Left renal cortex interstitium (tissue), 4 donors: ENCODE results near the gene GTF2IRD1. TPM values are rescaled to one million over a fixed set of nuclear protein-coding genes. Genes with fewer than 3 reads are reported as not detected.
A peak's percentile ranks its signal among the peaks of the same experiment; 100 is the strongest.
"Not testable (repeated sequence)": the region's sequence is repeated elsewhere in the genome, so short reads cannot be mapped to it uniquely, and the experiment has no call there.

Experiments used
- DNase-seq, 4 donors: peaks; one replicate each; pipeline ENCODE4 v3.0.0-alpha.2; 2013; ENCODE audit warnings: low read depth in 4 of 4, low spot score in 2 of 4, missing footprints in 1 of 4
- polyA plus RNA-seq, 4 donors: library from polyadenylated mRNA; unstranded; fragments of 120-200 nt; gene quantifications; one replicate each; pipeline ENCODE4 v1.2.1, GENCODE V29; 2013; ENCODE audit not compliant: insufficient read length in 4 of 4

The GTF2IRD1 gene, protein sequence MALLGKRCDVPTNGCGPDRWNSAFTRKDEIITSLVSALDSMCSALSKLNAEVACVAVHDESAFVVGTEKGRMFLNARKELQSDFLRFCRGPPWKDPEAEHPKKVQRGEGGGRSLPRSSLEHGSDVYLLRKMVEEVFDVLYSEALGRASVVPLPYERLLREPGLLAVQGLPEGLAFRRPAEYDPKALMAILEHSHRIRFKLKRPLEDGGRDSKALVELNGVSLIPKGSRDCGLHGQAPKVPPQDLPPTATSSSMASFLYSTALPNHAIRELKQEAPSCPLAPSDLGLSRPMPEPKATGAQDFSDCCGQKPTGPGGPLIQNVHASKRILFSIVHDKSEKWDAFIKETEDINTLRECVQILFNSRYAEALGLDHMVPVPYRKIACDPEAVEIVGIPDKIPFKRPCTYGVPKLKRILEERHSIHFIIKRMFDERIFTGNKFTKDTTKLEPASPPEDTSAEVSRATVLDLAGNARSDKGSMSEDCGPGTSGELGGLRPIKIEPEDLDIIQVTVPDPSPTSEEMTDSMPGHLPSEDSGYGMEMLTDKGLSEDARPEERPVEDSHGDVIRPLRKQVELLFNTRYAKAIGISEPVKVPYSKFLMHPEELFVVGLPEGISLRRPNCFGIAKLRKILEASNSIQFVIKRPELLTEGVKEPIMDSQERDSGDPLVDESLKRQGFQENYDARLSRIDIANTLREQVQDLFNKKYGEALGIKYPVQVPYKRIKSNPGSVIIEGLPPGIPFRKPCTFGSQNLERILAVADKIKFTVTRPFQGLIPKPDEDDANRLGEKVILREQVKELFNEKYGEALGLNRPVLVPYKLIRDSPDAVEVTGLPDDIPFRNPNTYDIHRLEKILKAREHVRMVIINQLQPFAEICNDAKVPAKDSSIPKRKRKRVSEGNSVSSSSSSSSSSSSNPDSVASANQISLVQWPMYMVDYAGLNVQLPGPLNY
- polyA plus RNA-seq, result 10 to 100 TPM; 50.3 to 62.1 (median 55.4) TPM

DNA sequence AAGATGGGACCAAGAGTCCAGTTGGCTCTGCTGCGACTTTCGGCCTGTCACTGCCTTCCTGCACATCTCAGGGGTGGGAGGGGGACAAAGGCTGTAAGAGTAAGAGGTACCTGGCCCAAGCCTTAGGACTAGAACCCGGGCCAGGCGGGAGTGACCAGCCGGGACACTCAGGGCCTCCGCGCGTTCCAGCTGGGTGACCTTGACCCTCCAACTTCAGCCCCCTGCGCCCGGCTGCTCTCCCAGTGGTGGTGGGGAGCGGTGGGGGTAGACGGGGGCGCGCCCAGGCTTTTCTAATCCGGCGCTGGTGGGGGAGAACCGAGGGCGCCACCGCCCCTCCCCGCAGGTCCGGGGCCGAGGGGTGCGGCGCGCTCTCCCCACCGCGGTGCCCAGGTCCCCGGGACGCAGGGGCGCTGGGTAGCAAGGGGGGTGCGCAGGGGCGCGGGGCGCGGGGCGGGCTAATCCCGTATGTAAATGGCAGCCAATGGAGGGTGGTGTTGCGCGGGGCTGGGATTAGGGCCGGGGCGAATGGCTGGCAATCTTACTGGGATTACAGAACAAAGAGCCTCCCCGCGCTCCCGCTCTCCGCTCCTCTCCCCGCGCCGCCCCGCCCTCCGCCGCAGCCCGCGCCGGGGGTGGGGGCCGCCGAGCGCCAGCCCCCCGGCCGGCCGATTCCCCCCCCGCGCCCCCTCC lies at the start of gene GTF2IRD1:
GTF2IRD1 (plus strand) TSS at position 585 of the 690 bp plus-strand sequence. CDS start 54,175 bp downstream, outside the sequence.
- no peak for DNase-seq

DNA sequence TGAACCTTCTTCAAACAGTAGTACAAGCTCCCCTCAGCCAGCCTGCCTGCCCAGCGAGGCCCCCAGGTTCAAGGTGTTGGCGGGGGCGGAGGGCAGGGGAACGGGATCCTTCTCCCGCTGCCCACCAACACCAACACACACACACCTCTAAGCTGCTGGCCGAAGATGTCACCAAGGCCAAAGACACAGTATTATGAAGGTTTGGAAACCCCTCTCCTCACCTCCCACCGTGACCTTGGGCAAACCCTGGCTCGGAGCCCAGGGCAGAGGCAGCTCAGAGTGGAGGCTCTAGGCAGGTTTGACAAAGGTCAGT lies 49.4 kb upstream of the GTF2IRD1 start:
- no peak for DNase-seq

DNA sequence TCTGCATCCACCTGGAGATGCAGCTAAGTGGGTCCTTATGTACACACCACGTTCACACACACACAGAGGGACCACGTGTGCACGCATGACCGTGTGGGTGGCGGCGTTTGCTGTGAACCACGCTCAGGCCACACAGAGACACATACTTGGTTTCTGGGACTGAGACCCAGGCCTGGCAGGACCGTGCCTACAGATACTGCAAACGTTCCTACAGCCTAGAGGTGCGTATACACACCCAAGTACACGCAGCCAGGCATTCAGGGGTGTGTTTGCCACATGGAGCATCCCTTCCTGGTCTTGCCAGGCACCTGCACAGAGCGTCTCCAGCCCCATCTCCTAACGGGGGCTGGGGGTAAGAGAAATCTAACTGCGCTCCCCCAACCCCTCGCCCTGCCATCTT lies 49.0 kb upstream of the GTF2IRD1 start:
- DNase-seq, result no peak

DNA sequence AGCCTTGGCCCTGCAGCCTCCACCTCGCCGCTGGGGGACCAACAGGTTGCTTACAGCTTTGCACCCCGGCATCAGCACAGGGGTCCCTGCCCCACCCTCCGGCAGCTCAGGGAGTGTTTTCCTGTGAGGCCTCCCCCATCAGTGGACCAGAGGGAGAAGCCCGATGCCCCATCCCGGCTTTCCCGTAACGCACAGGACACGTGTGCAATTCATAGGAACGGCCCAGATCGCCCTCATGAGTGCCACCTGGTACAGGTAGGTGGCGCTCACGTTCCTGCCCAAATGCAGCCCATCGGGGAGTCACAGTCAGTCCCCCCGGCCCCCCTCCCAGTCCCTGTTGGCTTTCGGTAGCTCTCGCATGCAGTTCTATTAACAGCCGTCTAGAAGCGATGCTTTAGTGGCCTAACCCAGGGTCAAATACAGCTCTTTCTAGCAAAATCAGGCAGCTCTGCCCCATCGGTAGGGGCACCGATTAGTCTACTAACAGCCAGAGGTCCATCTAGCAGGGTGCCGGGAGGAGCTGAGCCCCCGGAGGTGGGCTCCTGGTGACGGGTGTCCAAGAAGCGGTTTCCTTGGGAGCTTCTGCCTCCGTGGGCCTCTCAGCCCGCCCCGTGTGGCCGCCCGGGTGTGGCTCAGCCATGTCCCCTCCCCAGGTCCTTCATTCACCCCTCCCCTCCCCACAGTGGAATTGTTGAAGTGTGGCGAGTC lies 48.4 kb upstream of the GTF2IRD1 start:
- no peak for DNase-seq

DNA sequence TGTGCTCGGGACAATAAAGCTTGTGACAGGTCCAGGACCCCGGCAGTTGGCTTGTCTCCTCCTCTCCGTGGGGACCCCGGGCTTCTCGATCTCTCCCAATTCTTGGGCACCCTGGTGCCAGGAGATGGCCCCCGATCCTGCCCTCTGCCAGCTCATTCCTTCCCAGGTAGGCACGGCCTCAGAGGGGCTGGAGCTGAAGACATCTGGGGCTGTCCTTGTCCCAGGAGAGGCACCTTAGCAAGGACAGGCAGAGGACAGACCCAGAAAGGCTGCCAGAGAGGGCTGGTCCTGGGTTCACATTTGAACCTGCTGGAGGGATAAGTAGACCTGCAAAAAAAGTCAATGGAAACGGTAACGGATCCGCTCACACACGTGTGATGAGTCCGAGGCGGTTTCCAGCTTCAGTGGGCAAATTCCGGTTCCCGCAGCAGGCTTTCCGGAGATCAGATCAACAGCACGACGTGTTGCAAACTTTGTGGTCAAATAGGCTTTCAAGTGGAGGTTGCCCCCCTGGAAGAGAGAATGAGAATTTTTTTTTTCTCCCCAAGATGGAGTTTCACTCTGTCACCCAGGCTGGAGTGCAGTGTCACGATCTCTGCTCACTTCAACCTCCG lies 47.7 kb upstream of the GTF2IRD1 start:
- DNase-seq, result no peak

DNA sequence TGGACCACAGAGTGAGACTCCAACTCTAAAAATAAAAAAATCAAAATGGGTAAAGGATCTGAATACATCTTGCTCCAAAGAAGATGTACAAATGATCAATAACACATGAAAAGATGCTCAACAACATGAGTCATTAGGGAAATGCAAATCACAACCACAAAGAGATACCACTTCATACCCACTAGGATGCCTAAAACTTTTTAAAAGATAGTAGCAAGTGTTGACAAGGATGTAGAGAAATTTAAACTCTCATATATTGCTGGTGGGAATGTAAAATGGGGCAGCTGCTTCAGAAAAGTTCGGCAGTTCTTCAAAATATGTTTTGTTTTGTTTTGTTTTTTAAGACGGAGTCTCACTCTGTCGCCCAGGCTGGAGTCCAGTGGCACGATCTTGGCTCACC lies 45.7 kb upstream of the GTF2IRD1 start:
- DNase-seq, result no peak

DNA sequence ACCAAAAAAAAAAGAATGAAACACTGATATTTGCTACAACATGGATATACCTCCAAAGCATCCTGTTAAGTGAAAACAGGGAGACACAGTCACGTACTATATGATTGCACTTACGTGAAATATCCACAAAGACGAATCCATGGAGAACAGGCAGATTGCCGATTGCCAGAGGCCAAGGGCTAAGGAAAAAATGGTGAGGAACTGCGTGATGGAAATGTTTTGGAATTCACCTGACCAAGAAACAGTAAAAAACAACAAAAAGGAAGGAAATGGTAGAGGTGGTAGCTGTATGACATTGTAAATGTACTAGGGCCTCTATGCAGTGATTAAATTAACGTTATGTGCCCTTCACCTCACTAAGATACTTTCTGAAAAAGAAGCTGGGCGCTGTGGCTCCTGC lies 44.1 kb upstream of the GTF2IRD1 start:
- DNase-seq, result no peak

DNA sequence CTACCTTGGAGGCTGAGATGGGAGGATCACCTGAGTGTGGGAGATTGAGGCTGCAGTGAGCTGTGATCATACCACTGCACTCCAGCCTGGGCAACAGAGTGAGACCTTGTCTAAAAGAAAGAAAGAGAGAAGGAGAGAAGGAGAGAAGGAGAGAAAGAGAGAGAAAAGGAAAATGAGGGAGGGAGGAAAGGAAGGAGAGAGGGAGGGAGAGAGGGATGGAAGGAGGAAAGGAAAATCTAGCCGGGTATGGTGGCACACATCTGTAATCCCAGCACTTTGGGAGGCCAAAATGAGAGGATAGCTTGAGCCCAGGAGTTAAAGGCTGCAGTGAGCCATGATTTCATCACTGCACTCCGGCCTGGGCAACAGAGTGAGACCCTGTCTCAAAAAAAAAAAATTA lies 42.9 kb upstream of the GTF2IRD1 start:
- no peak for DNase-seq

DNA sequence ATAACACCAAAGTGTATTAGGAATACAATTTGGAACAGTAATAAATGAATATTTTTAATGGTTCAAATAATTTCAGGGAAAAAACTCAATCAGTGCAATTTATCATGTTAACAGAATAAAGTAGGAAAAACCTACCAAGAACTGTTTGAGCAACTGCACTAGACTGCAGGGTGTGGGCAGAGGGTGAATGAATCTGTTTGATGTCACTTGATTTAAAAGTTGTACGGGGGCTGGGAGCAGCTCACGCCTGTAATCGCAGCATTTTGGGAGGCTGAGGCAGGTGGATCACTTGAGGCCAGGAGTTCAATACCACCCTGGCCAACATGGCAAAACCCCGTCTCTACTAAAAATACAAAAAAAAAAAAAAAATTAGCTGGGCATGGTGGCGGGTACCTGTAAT lies 42.1 kb upstream of the GTF2IRD1 start:
- not testable (repeated sequence) for DNase-seq

DNA sequence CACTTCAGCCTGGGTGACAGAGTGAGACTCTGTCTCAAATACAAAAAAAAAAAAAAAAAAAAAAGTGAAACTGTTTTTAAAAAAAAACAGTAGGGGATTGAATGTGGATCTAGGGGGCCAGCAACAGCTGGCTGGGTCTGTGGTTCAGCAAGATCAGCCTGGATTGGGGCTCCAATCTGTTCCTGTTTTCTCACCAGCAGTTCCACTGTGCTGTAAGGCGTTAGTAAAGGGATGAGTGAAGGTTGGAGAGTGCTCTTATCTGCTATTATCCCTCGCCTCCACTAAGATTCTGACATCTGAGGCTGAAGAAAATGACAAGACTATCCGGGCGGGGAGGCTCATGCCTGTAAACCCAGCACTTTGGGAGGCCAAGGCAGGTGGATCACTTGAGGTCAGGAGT lies 41.6 kb upstream of the GTF2IRD1 start:
- no peak for DNase-seq

DNA sequence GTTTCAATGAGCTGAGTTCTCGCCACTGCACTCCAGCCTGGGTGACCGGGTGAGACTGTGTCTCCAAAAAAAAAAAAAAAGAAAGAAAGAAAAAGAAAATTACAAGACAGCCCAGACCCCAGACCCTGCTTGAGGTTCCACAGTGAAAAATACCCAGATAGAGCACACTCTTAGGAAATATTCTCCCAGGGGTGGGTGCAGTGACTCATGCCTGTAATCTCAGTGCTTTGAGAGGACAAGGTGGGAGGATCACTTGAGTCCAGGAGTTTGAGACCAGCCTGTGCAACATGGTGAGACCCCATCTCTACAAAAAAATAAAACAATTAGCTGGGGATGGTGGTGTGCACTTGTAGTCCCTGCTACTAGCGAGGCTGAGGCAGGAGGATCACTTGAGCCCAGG lies 41.1 kb upstream of the GTF2IRD1 start:
- no peak for DNase-seq

DNA sequence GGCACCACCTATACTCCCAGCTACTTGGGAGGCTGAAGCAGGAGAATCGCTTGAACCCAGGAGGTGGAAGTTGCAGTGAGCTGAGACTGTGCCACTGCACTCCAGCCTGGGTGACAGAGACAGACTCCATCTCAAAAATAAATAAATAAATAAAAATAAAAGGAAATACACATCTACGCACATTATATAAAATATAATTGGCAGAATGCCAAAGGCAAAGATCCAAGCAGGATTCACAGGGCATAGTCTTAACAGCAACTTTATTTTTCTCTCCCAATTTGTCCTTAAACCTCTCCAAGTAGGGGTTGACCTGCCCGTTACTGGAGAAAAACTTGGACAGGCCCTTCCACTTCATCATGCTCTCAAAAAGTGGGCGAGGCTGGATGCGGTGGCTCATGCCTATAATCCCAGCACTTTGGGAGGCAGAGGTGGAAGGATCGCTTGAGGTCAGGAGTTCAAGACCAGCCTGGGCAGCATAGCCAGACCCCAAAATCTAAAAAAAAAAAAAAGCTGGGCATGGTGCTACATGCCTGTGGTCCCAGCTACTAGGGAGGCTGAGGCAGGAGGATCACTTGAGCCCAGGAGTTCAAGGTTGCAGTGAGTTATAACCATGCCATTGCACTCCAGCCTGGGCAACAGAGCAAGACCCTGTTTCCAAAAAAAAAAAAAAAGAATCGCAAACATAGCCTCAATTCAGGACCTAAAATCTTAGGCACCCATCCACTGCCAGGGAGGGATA lies 38.9 kb upstream of the GTF2IRD1 start:
- DNase-seq, result not testable (repeated sequence)

DNA sequence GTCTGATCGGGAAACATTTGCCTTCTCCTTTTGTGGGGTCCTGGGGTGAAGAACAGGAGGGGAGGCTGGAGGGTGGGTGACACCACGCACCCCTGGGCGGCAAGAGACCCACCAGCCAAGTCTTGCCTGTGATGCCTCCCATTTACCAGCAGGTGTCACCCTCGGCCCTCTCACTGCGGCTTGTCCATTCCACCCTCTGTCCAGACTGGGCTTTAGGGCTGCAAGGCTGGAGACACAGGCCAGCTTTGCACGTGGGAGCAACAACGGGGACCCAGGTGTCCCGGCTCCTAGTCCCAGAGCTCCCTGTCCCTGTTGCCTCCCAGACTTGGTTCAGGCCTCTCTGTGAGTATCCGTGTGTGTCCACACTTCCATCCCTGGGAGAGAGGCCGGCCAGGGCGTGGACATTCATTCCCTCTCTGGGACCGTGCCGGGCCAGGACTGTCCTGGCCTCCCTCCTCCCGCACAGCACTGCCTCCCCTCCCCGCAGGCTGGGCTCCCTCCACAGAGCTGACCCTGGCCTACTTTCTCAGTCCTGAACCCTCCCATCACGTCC lies 36.2 kb upstream of the GTF2IRD1 start:
- DNase-seq, result peak in 2 of 4 donors; percentile 50 to 56

DNA sequence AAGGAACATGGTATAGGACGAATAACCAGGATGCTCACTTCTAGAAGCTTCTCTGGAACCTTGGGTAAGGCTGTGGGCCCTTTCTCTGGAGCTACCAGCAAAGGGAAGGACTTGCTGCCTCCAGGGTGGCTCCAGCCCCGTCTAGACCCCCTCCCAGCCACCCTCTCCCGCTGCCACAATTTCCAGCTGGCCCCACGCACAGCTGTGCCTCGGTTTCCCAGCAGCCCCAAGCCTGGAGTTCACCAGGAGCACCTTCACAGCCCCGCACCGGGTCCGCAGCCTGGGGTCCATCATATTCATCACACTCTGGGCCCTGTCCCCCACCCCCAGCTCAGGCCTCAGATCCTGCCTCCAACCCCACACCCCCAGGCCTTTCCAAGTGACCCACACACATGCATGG lies 35.6 kb upstream of the GTF2IRD1 start:
- no peak for DNase-seq

DNA sequence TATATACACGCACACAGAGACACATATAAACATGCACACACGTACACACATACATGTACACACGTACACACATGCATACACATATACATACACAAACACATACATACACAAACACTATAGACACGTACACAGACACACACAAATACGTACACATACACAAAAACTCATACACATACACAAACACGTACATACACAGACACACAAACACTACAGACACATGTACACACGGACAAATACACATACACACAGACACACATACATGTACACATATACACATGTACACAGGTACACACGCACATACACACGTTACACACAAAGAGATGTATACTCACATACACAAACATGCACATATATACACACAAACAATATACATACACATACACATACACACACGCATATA lies 35.2 kb upstream of the GTF2IRD1 start:
- DNase-seq, result no peak

DNA sequence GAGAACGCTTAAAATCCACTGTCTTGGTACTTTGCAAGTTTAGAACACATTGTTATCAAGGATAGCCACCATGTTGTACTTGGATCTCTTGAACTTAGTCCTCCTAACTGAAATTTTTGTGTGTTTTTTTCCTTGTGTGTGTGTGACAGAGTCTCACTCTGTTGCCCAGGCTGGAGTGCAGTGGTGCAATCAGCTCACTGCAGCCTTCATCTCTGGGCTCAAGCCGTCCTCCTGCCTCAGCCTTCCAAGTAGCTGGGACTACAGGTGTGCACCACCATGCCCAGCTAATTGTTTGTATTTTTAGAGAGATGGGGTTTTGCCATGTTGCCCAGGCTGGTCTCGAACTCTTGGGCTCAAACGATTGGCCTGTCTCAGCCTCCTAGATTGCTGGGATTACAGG lies 34.5 kb upstream of the GTF2IRD1 start:
- DNase-seq, result not testable (repeated sequence)

DNA sequence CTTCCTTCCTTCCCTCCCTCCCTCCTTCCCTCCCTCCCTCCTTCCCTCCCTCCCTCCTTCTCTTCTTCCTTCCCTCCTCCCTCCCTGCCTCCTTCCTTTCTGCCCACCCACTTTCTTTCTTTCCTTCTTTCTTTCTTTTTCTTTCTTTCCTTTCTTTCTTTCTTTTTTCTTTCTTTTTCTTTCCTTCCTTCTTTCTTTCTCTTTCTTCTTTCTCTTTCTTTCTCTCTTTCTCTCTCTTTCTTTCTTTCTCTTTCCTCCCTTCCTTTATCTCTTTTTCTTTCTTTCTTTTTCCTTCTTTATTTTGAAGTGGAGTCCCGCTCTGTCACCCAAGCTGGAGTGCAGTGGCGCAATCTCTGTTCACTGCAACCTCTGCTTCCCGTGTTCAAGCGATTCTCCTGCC lies 33.7 kb upstream of the GTF2IRD1 start:
- DNase-seq, result no peak

DNA sequence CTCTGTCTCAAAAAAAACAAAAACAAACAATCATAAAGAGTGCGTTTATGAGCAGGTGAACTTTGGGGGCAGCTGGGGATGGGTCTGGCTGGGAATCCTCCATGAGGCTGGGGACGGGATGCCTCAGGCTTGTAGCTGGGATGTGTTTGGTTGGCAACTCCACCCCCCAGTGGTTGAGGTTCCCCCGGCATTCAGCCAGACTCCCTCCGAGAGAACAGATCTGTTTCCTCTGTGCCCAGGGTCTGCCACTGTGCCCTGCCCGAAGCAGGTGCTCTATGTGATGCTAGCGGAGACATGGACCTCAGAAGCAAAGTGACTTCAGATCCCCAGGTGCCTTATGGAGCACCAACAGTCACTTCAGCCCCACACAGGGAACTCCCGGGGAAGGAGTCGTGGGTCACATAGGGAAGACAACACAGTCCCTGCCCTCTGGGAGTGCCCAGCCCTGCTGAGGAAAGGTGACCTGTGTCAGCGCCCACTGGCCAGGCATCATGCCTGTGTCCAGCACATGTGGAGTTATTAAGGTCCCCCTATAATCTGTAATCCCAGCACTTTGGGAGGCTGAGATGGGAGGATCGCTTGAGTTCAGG lies 29.3 kb upstream of the GTF2IRD1 start:
- no peak for DNase-seq

DNA sequence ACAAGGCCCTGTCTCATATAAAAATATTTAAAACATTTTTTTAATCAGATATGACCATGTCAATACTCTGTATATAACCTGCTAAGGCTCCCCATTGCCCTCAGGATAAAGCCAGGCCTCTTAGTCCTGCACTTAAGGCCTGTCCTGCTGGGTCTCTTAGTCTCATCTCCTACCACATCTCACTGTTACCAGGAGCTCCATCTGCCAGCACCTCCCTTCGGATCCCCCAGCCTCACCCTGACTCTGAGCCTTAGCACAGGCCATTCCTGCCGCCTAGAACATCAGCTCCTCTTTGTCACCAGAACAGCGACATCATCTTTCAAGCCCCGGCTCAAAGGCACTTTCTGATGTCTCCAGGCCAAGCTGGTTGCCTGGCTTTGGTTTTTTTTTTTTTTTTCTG lies 25.7 kb upstream of the GTF2IRD1 start:
- no peak for DNase-seq
